Osteocyte (in vitro differentiated cells): ENCODE results near the gene ZNF660. TPM values are rescaled to one million over a fixed set of nuclear protein-coding genes. Genes with fewer than 3 reads are reported as not detected.

Experiments used
- DNase-seq: peaks from one replicate; pipeline ENCODE4 v3.0.0; 2021; ENCODE audit warnings: mixed read lengths; ENCODE audit not compliant: unreplicated experiment; ENCODE audit errors: extremely low spot score
- H3K27ac Mint-ChIP-seq: one replicate; pipeline ENCODE4 v1.8.0; 2021; ENCODE audit warnings: mild to moderate bottlenecking, mixed read lengths; ENCODE audit not compliant: unreplicated experiment
- H3K27me3 Mint-ChIP-seq: one replicate; pipeline ENCODE4 v1.8.0; 2021; ENCODE audit warnings: mixed read lengths; ENCODE audit not compliant: unreplicated experiment
- H3K36me3 Mint-ChIP-seq: one replicate; pipeline ENCODE4 v1.8.0; 2021; ENCODE audit warnings: mixed read lengths; ENCODE audit not compliant: unreplicated experiment
- H3K4me1 Mint-ChIP-seq: one replicate; pipeline ENCODE4 v1.8.0; 2021; ENCODE audit warnings: mixed read lengths; ENCODE audit not compliant: unreplicated experiment
- H3K4me3 Mint-ChIP-seq: one replicate; pipeline ENCODE4 v1.8.0; 2021; ENCODE audit warnings: mild to moderate bottlenecking, moderate library complexity, mixed read lengths; ENCODE audit not compliant: unreplicated experiment
- H3K9me3 Mint-ChIP-seq: one replicate; pipeline ENCODE4 v1.8.0; 2021; ENCODE audit warnings: mixed read lengths; ENCODE audit not compliant: unreplicated experiment
- total RNA-seq: library from RNA; stranded (reverse); gene quantifications from 2 replicates; pipeline ENCODE4 v1.2.1, GENCODE V29; 2021
- TF ChIP-seq, protein P1 (sequence below): fragments of 200-600 bp; sonication (generic); IDR thresholded peaks from 2 replicates; pipeline ENCODE4 v1.5.0; 2021; ENCODE audit warnings: antibody characterized with exemption, mild to moderate bottlenecking, moderate library complexity

The ZNF660 gene
- total RNA-seq, 1 donor from 2014 or later, result 6.7 TPM

DNA sequence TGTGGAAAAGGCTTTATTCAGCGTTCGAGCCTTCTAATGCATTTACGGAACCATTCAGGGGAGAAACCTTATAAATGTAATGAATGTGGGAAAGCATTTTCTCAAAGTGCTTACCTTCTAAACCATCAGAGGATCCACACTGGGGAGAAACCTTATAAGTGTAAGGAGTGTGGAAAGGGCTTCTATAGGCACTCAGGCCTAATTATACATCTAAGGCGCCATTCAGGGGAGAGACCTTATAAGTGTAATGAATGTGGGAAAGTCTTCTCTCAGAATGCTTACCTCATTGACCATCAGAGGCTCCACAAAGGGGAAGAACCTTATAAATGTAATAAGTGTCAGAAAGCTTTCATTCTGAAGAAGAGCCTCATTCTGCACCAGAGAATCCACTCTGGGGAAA lies 57.6 kb downstream of the ZNF660 start:
- TF ChIP-seq, protein P1, sequence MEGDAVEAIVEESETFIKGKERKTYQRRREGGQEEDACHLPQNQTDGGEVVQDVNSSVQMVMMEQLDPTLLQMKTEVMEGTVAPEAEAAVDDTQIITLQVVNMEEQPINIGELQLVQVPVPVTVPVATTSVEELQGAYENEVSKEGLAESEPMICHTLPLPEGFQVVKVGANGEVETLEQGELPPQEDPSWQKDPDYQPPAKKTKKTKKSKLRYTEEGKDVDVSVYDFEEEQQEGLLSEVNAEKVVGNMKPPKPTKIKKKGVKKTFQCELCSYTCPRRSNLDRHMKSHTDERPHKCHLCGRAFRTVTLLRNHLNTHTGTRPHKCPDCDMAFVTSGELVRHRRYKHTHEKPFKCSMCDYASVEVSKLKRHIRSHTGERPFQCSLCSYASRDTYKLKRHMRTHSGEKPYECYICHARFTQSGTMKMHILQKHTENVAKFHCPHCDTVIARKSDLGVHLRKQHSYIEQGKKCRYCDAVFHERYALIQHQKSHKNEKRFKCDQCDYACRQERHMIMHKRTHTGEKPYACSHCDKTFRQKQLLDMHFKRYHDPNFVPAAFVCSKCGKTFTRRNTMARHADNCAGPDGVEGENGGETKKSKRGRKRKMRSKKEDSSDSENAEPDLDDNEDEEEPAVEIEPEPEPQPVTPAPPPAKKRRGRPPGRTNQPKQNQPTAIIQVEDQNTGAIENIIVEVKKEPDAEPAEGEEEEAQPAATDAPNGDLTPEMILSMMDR, result no peak
- no peak overlapping the region for H3K4me3 Mint-ChIP-seq
- H3K9me3 Mint-ChIP-seq, result peaks cover 43% of the 10 kb centered on the region
- no peak for DNase-seq
- H3K4me1 Mint-ChIP-seq, result no peaks in the 10 kb centered on the region
- H3K36me3 Mint-ChIP-seq, result peaks cover 71% of the 10 kb centered on the region
- H3K27ac Mint-ChIP-seq, result no peak overlapping the region
- no peaks in the 10 kb centered on the region for H3K27me3 Mint-ChIP-seq

DNA sequence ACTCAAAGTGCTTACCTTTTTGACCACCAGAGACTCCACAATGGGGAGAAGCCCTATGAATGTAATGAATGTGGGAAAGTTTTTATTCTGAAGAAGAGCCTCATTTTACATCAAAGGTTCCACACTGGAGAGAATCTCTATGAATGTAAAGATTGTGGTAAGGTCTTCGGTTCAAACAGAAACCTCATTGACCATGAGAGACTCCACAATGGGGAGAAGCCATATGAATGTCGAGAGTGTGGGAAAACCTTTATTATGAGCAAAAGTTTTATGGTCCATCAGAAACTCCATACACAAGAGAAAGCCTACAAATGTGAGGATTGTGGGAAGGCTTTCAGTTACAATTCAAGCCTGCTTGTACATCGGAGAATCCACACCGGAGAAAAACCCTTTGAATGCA lies 58.3 kb downstream of the ZNF660 start:
- H3K27me3 Mint-ChIP-seq, result no peaks in the 10 kb centered on the region
- TF ChIP-seq, protein P1, result no peak
- DNase-seq, result no peak

DNA sequence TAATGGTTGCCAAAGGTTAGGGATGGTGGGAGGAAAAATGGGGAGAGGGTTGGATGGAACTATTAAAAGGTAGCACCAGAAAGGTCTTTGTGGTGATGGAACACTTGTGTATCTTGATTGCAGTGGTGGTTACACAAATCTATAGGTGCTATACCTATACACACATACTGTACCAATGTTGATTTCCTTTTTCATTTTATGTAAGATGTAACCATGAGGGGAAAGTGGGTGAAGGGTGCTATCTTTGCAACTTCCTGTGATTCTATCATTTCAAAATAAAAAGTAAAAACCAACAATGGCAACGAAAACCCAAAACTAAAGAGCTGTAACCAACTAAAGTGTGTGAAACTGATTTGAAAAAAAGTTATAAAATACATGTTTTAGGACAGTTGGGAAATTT lies 63.0 kb downstream of the ZNF660 start:
- Mint-ChIP-seq H3K36me3 (peaks cover 38% of the 10 kb centered on the region), H3K27ac (peak overlapping the region; percentile 83), H3K27me3 (no peaks in the 10 kb centered on the region), H3K4me3 (peak overlapping the region; percentile 93), H3K4me1 (peaks cover 20% of the 10 kb centered on the region), H3K9me3 (peaks cover 12% of the 10 kb centered on the region)
- TF ChIP-seq, protein P1, result no peak
- no peak for DNase-seq

More for the DNA sequence above, 58.3 kb downstream of the ZNF660 start:
- Mint-ChIP-seq H3K36me3 (peaks cover 64% of the 10 kb centered on the region), H3K9me3 (peaks cover 38% of the 10 kb centered on the region), H3K27ac (no peak overlapping the region), H3K4me3 (no peak overlapping the region), H3K4me1 (peaks cover 5% of the 10 kb centered on the region)

DNA sequence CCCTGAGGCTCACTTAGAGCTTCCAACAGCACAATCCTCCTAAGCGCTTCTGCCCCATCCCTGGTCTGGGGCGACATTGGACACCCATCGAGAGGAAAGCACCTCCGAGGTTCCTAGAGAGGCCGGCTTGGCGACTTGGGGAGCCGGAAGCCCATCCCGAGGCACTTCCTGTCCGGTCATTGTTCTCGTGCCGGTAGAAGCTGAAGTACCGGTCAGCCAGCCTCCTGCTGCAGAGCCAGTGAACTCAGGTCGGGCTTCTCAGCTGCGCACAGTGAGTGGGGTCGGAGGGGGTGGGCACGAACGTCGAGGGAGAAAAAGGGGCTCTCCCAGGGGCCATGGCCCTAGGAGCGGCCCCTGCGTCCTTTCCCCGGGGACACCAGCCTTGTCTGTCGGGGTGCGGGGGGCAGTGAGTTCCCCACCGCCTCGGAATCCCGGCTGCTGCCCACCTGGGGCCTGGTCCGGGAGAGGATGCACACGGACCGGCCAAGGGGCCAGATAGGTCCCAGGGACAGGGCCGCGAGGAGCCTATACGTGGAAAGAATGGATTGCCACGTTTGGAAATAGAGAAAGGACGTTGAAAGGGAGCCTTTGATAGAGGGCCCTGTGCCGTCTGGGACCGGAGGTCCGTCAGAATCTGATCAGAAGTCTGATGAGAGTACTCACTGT lies 63.9 kb downstream of the ZNF660 start, which contains the start of gene ZNF35:
Gene ZNF35, plus strand, starts transcription at position 169 of the 666 bp plus-strand sequence. CDS start 2,336 bp downstream, outside the sequence.
- Mint-ChIP-seq H3K9me3 (peaks cover 5% of the 10 kb centered on the region), H3K36me3 (peaks cover 38% of the 10 kb centered on the region)
- TF ChIP-seq, protein P1, result no peak

More for the DNA sequence above, 63.9 kb downstream of the ZNF660 start, which contains the start of gene ZNF35:
- peak within 1 kb of the TSS; percentile 93 for H3K4me3 Mint-ChIP-seq
- H3K27ac Mint-ChIP-seq, result peak within 1 kb of the TSS; percentile 83
- peaks cover 20% of the 10 kb centered on the region for H3K4me1 Mint-ChIP-seq
- H3K27me3 Mint-ChIP-seq, result no peaks in the 10 kb centered on the region
- peak; percentile 89 for DNase-seq

Other genes starting within 250 kb of the ZNF660 start
- 27.1 and 30.2 TPM in 2 replicates for gene TCAIM, start 246.2 kb upstream of the ZNF660 start, total RNA-seq
- gene ZNF445, start 107.3 kb upstream of the ZNF660 start, total RNA-seq, result 26.1 and 28.2 TPM in 2 replicates
- gene ZKSCAN7, start 29.8 kb upstream of the ZNF660 start, total RNA-seq, result 7.4 TPM in 2 replicates
- gene ZNF197, start 40.1 kb downstream of the ZNF660 start, total RNA-seq, result 20.1 and 21.9 TPM in 2 replicates
- gene ZNF35, start 63.8 kb downstream of the ZNF660 start, total RNA-seq, result 13.7 and 13.9 TPM in 2 replicates
- not detected in 2 replicates for gene ZNF502, start 127.7 kb downstream of the ZNF660 start, total RNA-seq
- gene ZNF501, start 144.7 kb downstream of the ZNF660 start, total RNA-seq, result 4.0 and 4.9 TPM in 2 replicates
- gene KIAA1143, start 176.7 kb downstream of the ZNF660 start, total RNA-seq, result 32.5 and 35.1 TPM in 2 replicates
- gene KIF15, start 176.8 kb downstream of the ZNF660 start, total RNA-seq, result 2.7 and 3.1 TPM in 2 replicates